ENCODE results near the gene GPSM3. TPM values are rescaled to one million over a fixed set of nuclear protein-coding genes. Genes with fewer than 3 reads are reported as not detected.

GPSM3 gene
- total and polyA plus RNA-seq, 2 of the 13 experiments (the other 11 are each of a cell fraction or from before 2014, with no cell fraction given): 0.18 to 6.2 TPM

DNA sequence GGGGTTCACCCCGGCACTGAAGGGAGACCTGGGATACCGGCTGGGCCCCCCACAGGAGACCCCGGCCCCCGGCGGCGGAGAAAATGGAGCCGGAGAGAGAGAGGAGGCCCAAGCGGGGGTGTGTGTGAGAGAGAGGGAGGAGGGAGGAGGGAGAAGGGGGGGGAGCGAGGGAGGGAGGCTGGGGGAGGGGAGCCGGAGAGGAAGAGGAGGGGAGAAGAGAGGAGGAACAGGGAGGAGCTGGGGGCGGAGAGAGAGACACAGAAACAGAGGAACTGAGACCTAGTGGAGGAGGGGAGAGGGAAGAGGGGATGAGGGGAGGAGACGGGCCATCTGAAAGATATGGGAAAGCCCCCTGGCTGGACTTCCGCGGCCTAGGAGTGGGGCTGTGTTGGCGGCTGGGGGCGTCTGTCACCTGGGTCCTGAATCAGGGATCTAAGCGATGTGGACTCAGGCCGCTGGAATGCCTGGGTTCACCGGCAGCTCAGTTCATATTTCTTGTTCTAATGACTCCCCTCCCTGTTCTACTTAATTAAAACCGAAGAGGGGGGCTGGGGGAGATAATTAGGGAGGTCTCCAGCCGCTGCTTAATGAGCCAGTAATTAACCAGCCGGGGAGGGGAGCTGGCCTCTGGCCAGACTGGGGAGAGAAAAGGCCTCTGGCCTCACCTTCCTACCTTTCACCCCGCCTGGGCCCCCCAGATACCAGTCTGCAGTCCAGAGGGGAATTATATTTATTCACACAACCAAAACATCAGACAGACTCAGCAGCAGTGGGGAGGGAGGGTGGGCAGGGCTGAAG is 2.2 kb downstream of the GPSM3 start, which contains the start of gene PBX2 (continued):
- TF ChIP-seq HOXA3 (CRISPR knock-in tag; IDR thresholded peaks at IDR 0.05): peak; percentile 16; the same call in 1 of the 2 replicates
- TF ChIP-seq, protein P1, sequence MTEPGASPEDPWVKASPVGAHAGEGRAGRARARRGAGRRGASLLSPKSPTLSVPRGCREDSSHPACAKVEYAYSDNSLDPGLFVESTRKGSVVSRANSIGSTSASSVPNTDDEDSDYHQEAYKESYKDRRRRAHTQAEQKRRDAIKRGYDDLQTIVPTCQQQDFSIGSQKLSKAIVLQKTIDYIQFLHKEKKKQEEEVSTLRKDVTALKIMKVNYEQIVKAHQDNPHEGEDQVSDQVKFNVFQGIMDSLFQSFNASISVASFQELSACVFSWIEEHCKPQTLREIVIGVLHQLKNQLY (CRISPR knock-in tag; IDR thresholded peaks at IDR 0.05): no peak
- TF ChIP-seq ZEB1 (IDR thresholded peaks at IDR 0.05; ENCODE audit: insufficient replicate concordance, low read depth): no peak
- TF ChIP-seq ZNF101 (CRISPR knock-in tag; IDR thresholded peaks at IDR 0.05; ENCODE audit: borderline replicate concordance, low read depth): no peak
- TF ChIP-seq, protein P2, sequence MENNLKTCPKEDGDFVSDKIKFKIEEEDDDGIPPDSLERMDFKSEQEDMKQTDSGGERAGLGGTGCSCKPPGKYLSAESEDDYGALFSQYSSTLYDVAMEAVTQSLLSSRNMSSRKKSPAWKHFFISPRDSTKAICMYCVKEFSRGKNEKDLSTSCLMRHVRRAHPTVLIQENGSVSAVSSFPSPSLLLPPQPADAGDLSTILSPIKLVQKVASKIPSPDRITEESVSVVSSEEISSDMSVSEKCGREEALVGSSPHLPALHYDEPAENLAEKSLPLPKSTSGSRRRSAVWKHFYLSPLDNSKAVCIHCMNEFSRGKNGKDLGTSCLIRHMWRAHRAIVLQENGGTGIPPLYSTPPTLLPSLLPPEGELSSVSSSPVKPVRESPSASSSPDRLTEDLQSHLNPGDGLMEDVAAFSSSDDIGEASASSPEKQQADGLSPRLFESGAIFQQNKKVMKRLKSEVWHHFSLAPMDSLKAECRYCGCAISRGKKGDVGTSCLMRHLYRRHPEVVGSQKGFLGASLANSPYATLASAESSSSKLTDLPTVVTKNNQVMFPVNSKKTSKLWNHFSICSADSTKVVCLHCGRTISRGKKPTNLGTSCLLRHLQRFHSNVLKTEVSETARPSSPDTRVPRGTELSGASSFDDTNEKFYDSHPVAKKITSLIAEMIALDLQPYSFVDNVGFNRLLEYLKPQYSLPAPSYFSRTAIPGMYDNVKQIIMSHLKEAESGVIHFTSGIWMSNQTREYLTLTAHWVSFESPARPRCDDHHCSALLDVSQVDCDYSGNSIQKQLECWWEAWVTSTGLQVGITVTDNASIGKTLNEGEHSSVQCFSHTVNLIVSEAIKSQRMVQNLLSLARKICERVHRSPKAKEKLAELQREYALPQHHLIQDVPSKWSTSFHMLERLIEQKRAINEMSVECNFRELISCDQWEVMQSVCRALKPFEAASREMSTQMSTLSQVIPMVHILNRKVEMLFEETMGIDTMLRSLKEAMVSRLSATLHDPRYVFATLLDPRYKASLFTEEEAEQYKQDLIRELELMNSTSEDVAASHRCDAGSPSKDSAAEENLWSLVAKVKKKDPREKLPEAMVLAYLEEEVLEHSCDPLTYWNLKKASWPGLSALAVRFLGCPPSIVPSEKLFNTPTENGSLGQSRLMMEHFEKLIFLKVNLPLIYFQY (CRISPR knock-in tag; IDR thresholded peaks at IDR 0.05; ENCODE audit: borderline replicate concordance): peak; percentile 34; the same call in 1 of the 2 replicates
- TF ChIP-seq PAF1 (CRISPR knock-in tag; IDR thresholded peaks at IDR 0.05): no peak
- TF ChIP-seq AHR (CRISPR knock-in tag; IDR thresholded peaks at IDR 0.05): no peak
- TF ChIP-seq, protein P3, sequence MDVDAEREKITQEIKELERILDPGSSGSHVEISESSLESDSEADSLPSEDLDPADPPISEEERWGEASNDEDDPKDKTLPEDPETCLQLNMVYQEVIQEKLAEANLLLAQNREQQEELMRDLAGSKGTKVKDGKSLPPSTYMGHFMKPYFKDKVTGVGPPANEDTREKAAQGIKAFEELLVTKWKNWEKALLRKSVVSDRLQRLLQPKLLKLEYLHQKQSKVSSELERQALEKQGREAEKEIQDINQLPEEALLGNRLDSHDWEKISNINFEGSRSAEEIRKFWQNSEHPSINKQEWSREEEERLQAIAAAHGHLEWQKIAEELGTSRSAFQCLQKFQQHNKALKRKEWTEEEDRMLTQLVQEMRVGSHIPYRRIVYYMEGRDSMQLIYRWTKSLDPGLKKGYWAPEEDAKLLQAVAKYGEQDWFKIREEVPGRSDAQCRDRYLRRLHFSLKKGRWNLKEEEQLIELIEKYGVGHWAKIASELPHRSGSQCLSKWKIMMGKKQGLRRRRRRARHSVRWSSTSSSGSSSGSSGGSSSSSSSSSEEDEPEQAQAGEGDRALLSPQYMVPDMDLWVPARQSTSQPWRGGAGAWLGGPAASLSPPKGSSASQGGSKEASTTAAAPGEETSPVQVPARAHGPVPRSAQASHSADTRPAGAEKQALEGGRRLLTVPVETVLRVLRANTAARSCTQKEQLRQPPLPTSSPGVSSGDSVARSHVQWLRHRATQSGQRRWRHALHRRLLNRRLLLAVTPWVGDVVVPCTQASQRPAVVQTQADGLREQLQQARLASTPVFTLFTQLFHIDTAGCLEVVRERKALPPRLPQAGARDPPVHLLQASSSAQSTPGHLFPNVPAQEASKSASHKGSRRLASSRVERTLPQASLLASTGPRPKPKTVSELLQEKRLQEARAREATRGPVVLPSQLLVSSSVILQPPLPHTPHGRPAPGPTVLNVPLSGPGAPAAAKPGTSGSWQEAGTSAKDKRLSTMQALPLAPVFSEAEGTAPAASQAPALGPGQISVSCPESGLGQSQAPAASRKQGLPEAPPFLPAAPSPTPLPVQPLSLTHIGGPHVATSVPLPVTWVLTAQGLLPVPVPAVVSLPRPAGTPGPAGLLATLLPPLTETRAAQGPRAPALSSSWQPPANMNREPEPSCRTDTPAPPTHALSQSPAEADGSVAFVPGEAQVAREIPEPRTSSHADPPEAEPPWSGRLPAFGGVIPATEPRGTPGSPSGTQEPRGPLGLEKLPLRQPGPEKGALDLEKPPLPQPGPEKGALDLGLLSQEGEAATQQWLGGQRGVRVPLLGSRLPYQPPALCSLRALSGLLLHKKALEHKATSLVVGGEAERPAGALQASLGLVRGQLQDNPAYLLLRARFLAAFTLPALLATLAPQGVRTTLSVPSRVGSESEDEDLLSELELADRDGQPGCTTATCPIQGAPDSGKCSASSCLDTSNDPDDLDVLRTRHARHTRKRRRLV (CRISPR knock-in tag; IDR thresholded peaks at IDR 0.05): 0 out of 2 replicates have a peak, but pooled peaks have one; percentile 85
- no peak for TF ChIP-seq ARID2 (CRISPR knock-in tag; IDR thresholded peaks at IDR 0.05; ENCODE audit: borderline replicate concordance)
- no peak for TF ChIP-seq BRCA1 (CRISPR knock-in tag; IDR thresholded peaks at IDR 0.05)
- no peak for TF ChIP-seq NR2F2 (IDR thresholded peaks at IDR 0.05; ENCODE audit: borderline replicate concordance, low read depth)
- TF ChIP-seq, protein P4, sequence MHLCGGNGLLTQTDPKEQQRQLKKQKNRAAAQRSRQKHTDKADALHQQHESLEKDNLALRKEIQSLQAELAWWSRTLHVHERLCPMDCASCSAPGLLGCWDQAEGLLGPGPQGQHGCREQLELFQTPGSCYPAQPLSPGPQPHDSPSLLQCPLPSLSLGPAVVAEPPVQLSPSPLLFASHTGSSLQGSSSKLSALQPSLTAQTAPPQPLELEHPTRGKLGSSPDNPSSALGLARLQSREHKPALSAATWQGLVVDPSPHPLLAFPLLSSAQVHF (CRISPR knock-in tag; IDR thresholded peaks at IDR 0.05): no peak
- TF ChIP-seq GPN1 (CRISPR knock-in tag; IDR thresholded peaks at IDR 0.05; ENCODE audit: borderline replicate concordance): no peak
- no peak for TF ChIP-seq MTF1 (CRISPR knock-in tag; IDR thresholded peaks at IDR 0.05)
- TF ChIP-seq KLF11 (CRISPR knock-in tag; IDR thresholded peaks at IDR 0.05): no peak
- TF ChIP-seq, protein P5, sequence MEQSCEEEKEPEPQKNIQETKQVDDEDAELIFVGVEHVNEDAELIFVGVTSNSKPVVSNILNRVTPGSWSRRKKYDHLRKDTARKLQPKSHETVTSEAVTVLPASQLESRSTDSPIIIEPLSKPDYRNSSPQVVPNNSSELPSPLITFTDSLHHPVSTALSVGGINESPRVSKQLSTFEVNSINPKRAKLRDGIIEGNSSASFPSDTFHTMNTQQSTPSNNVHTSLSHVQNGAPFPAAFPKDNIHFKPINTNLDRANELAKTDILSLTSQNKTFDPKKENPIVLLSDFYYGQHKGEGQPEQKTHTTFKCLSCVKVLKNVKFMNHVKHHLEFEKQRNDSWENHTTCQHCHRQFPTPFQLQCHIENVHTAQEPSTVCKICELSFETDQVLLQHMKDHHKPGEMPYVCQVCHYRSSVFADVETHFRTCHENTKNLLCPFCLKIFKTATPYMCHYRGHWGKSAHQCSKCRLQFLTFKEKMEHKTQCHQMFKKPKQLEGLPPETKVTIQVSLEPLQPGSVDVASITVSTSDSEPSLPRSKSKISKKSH (CRISPR knock-in tag; IDR thresholded peaks at IDR 0.05; ENCODE audit: borderline replicate concordance): no peak
- no peak for TF ChIP-seq NAIF1 (CRISPR knock-in tag; IDR thresholded peaks at IDR 0.05; ENCODE audit: borderline replicate concordance)
